Measurements from ENCODE around the gene SLC12A6. TPM values are rescaled to one million over a fixed set of nuclear protein-coding genes. Genes with fewer than 3 reads are reported as not detected.

The SLC12A6 gene
- total and polyA plus RNA-seq, 2 of the 13 experiments (the other 11 are each of a cell fraction or from before 2014, with no cell fraction given): 15.2 to 30.1 TPM

DNA sequence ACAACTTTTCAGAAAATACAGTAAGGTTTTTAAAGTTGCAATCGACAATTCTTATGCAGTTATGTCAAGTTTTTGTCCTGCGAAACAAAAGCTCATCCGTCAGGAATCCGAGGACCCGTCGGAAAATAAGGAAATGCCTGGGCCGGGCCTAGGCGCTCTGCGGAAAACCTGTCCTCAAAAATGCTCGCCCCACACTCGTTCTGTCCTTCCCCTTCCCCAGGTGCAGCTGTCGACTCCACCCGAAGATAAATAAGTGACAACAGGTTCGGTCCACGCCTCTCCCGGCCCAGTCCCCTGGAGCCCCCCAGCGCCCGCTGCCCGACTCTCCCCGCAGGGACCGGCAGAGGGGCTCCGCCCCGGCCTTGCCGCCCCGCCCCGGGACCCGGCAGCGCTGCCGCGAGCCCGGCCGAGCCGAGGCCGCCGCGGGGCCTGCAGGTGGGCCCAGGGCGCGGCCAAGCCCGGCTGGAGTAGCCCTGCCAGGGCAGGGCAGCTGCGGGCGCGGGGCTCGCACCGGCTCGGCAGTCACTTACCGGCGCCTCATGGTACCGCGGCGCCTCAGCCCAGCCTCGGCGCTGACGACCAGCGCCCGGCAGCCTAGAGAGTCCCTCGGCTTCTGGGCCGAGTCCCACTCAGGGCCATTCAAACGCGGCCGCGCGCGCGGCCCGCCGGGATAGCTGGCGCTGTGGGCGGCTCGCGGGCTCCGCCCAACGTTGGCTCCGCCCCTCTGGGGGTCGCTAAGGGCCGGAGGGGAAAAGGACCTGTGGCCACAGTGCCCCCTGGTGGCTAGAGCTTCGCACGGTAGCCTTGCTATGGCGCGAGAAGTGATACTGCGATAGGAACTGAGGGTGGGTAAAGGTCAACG, 127.9 kb downstream of the SLC12A6 start, which contains the start of gene KATNBL1 (continued):
- TF ChIP-seq HHEX (CRISPR knock-in tag; IDR thresholded peaks at IDR 0.05) (no peak), ZSCAN31 (CRISPR knock-in tag; IDR thresholded peaks at IDR 0.05; ENCODE audit: low read depth) (peak; percentile 31; the same call in 1 of the 2 replicates), HMG20B (CRISPR knock-in tag; conservative IDR thresholded peaks at IDR 0.05) (no peak), NFIB (CRISPR knock-in tag; IDR thresholded peaks at IDR 0.05; ENCODE audit: borderline replicate concordance) (no peak)
- TF ChIP-seq, protein P1, sequence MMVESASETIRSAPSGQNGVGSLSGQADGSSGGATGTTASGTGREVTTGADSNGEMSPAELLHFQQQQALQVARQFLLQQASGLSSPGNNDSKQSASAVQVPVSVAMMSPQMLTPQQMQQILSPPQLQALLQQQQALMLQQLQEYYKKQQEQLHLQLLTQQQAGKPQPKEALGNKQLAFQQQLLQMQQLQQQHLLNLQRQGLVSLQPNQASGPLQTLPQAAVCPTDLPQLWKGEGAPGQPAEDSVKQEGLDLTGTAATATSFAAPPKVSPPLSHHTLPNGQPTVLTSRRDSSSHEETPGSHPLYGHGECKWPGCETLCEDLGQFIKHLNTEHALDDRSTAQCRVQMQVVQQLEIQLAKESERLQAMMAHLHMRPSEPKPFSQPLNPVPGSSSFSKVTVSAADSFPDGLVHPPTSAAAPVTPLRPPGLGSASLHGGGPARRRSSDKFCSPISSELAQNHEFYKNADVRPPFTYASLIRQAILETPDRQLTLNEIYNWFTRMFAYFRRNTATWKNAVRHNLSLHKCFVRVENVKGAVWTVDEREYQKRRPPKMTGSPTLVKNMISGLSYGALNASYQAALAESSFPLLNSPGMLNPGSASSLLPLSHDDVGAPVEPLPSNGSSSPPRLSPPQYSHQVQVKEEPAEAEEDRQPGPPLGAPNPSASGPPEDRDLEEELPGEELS (CRISPR knock-in tag; IDR thresholded peaks at IDR 0.05): 0 out of 2 replicates have a peak, but pooled peaks have one; percentile 11
- TF ChIP-seq, protein P2, sequence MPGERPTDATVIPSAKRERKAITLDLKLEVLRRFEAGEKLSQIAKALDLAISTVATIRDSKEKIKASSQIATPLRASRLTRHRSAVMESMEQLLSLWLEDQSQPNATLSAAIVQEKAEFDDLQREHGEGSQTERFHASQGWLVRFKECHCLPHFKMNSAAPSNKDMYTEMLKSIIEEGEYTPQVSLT (CRISPR knock-in tag; IDR thresholded peaks at IDR 0.05; ENCODE audit: borderline replicate concordance, low read depth): no peak
- TF ChIP-seq, protein P3, sequence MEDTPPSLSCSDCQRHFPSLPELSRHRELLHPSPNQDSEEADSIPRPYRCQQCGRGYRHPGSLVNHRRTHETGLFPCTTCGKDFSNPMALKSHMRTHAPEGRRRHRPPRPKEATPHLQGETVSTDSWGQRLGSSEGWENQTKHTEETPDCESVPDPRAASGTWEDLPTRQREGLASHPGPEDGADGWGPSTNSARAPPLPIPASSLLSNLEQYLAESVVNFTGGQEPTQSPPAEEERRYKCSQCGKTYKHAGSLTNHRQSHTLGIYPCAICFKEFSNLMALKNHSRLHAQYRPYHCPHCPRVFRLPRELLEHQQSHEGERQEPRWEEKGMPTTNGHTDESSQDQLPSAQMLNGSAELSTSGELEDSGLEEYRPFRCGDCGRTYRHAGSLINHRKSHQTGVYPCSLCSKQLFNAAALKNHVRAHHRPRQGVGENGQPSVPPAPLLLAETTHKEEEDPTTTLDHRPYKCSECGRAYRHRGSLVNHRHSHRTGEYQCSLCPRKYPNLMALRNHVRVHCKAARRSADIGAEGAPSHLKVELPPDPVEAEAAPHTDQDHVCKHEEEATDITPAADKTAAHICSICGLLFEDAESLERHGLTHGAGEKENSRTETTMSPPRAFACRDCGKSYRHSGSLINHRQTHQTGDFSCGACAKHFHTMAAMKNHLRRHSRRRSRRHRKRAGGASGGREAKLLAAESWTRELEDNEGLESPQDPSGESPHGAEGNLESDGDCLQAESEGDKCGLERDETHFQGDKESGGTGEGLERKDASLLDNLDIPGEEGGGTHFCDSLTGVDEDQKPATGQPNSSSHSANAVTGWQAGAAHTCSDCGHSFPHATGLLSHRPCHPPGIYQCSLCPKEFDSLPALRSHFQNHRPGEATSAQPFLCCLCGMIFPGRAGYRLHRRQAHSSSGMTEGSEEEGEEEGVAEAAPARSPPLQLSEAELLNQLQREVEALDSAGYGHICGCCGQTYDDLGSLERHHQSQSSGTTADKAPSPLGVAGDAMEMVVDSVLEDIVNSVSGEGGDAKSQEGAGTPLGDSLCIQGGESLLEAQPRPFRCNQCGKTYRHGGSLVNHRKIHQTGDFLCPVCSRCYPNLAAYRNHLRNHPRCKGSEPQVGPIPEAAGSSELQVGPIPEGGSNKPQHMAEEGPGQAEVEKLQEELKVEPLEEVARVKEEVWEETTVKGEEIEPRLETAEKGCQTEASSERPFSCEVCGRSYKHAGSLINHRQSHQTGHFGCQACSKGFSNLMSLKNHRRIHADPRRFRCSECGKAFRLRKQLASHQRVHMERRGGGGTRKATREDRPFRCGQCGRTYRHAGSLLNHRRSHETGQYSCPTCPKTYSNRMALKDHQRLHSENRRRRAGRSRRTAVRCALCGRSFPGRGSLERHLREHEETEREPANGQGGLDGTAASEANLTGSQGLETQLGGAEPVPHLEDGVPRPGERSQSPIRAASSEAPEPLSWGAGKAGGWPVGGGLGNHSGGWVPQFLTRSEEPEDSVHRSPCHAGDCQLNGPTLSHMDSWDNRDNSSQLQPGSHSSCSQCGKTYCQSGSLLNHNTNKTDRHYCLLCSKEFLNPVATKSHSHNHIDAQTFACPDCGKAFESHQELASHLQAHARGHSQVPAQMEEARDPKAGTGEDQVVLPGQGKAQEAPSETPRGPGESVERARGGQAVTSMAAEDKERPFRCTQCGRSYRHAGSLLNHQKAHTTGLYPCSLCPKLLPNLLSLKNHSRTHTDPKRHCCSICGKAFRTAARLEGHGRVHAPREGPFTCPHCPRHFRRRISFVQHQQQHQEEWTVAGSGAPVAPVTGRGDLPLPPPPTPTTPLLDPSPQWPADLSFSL (CRISPR knock-in tag; IDR thresholded peaks at IDR 0.05): no peak
- TF ChIP-seq, protein P4, sequence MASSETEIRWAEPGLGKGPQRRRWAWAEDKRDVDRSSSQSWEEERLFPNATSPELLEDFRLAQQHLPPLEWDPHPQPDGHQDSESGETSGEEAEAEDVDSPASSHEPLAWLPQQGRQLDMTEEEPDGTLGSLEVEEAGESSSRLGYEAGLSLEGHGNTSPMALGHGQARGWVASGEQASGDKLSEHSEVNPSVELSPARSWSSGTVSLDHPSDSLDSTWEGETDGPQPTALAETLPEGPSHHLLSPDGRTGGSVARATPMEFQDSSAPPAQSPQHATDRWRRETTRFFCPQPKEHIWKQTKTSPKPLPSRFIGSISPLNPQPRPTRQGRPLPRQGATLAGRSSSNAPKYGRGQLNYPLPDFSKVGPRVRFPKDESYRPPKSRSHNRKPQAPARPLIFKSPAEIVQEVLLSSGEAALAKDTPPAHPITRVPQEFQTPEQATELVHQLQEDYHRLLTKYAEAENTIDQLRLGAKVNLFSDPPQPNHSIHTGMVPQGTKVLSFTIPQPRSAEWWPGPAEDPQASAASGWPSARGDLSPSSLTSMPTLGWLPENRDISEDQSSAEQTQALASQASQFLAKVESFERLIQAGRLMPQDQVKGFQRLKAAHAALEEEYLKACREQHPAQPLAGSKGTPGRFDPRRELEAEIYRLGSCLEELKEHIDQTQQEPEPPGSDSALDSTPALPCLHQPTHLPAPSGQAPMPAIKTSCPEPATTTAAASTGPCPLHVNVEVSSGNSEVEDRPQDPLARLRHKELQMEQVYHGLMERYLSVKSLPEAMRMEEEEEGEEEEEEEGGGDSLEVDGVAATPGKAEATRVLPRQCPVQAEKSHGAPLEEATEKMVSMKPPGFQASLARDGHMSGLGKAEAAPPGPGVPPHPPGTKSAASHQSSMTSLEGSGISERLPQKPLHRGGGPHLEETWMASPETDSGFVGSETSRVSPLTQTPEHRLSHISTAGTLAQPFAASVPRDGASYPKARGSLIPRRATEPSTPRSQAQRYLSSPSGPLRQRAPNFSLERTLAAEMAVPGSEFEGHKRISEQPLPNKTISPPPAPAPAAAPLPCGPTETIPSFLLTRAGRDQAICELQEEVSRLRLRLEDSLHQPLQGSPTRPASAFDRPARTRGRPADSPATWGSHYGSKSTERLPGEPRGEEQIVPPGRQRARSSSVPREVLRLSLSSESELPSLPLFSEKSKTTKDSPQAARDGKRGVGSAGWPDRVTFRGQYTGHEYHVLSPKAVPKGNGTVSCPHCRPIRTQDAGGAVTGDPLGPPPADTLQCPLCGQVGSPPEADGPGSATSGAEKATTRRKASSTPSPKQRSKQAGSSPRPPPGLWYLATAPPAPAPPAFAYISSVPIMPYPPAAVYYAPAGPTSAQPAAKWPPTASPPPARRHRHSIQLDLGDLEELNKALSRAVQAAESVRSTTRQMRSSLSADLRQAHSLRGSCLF (CRISPR knock-in tag; IDR thresholded peaks at IDR 0.05; ENCODE audit: borderline replicate concordance): no peak
- TF ChIP-seq, protein P5, sequence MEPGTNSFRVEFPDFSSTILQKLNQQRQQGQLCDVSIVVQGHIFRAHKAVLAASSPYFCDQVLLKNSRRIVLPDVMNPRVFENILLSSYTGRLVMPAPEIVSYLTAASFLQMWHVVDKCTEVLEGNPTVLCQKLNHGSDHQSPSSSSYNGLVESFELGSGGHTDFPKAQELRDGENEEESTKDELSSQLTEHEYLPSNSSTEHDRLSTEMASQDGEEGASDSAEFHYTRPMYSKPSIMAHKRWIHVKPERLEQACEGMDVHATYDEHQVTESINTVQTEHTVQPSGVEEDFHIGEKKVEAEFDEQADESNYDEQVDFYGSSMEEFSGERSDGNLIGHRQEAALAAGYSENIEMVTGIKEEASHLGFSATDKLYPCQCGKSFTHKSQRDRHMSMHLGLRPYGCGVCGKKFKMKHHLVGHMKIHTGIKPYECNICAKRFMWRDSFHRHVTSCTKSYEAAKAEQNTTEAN (CRISPR knock-in tag; conservative IDR thresholded peaks at IDR 0.05): 0 out of 2 replicates have a peak, but pooled peaks have one; percentile 47
- TF ChIP-seq, protein P6, sequence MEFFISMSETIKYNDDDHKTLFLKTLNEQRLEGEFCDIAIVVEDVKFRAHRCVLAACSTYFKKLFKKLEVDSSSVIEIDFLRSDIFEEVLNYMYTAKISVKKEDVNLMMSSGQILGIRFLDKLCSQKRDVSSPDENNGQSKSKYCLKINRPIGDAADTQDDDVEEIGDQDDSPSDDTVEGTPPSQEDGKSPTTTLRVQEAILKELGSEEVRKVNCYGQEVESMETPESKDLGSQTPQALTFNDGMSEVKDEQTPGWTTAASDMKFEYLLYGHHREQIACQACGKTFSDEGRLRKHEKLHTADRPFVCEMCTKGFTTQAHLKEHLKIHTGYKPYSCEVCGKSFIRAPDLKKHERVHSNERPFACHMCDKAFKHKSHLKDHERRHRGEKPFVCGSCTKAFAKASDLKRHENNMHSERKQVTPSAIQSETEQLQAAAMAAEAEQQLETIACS (CRISPR knock-in tag; IDR thresholded peaks at IDR 0.05): peak; percentile 71

All from HepG2 (cell line).